NCI-H1105 (cell line): Measurements from ENCODE around the gene PHLDB3.

Source experiments
- DNase-seq: peaks from one replicate; lab custom pipeline; 2025; lab: John Stamatoyannopoulos, UW

The PHLDB3 gene

DNA sequence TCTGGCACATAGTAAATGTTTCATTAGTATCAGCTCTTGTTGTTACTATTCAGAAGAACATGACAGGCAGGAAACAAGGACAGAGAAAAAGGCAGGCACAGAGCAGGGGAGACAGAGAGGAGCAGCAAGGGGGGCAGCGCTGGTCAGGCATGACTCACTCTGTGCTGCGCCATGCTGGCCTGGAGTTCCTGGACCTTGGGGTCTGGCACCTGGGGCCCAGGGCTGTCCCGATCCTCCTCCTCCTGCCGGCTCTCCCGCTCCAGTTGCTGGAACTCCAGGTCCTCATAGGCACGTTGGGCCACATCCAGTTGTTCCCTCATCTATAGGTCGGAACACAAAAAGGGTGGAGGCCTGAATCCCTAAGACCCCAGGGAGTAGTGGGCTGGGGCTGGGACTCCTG lies 7.6 kb downstream of the PHLDB3 start:
- no peak for DNase-seq

- no peak for DNase-seq
Measured at GRCh38 chr19:43495082-43495481, 9.5 kb downstream of the PHLDB3 start.

DNA sequence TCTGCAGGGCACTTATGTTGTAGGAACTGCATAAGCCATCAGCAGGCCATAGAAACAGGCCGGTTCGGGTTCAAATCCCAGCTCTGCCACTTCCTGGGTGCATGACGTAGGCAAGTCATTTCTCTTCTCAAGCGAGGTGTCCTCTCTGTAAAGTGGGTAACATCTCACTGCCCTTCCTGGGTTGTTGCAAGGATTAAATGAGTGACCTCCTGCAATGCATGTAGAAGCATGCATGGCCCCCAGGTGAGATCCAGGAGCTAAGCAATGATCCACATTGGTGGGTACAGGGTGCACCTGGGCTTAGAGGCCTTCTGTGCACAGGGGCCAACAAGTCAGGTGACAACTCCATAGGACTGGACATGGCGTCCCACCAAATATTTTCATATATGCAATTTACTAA lies 13.8 kb downstream of the PHLDB3 start:
- no peak for DNase-seq

GRCh38 chr19:43489979-43490599 lies 14.5 kb downstream of the PHLDB3 start:
- DNase-seq: no peak

DNA sequence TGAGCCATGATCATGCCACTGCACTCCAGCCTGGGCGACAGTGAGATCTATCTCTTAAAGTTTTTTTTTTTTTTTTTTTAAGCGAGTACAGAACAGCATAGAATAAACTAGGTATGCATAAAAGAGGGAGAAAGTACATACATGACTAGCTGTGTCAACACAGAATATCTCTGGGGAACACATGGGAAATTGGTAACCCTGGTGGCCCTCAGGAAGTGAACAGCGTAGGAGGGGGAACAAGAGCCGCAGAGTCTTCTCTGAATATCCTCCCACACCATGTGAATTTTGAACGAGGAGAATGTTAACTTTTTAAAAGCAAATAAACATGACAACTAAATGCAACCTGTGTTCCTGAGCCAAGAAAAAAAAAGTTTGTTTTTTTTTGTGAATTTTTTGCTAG lies 15.2 kb downstream of the PHLDB3 start:
- no peak for DNase-seq

DNA sequence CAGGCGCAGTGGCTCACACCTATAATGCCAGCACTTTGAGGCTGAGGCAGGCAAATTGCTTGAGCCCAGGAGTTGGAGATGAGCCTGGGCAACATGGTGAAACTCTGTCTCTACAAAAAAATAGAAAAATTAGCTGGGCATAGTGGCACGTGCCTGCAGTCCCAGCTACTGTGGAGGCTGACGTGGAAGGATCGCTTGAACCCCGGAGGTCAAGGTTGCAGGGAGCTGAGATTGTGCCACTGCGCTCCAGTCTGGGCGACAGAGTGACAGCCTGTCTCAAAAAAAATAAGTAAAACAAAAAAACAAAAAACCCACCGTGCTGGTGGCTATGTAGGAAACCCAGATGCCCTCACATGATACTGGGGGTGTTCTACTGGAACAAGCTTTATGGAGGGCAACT lies 16.4 kb downstream of the PHLDB3 start:
- no peak for DNase-seq

DNA sequence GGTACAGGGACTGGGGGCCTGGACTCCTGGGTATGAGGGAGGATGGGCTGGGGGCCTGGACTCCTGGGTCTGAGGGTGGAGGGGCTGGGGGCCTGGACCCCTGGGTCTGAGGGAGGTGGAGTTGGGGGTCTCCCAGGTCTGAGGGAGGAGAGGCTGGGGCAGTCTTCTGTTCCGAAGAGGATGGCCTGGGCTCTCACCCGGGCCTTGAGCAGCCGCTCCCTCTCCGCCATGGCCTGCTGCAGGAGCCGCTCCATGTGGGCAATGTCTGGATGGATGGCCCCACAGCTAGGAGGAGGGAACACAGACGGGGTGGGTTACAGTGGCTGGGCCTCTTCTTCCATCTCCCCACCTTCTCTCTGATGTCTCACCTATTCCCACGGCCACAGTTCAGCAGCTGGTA lies 18.1 kb downstream of the PHLDB3 start:
- no peak for DNase-seq

GRCh38 chr19:43485951-43486350 lies 18.6 kb downstream of the PHLDB3 start:
- DNase-seq: no peak

- DNase-seq: no peak
Measured at GRCh38 chr19:43483281-43483680, 21.3 kb downstream of the PHLDB3 start.

DNA sequence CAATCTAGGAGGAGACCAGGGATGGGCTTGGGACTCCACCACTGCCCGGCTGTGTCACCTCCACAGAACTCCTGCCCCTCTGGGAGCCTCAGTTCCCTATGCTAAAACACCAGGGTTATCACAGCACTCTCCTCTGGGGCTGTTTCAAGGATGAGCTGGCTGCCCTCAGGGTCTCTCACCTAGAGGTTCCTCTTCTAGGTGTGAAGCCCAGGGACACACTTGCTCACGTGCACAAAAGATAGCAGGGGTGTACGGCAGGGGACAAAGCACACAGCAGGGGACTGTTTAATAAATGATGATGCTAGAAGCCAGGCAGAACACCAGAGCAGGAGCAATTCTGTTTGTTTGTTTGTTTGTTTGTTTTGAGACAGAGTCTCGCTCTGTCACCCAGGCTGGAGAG lies 22.4 kb downstream of the PHLDB3 start:
- no peak for DNase-seq

GRCh38 chr19:43481701-43482100 lies 22.8 kb downstream of the PHLDB3 start:
- DNase-seq: no peak

- no peak for DNase-seq
Measured at GRCh38 chr19:43480574-43480973, 24.0 kb downstream of the PHLDB3 start.

- no peak for DNase-seq
Measured at GRCh38 chr19:43479961-43480561, 24.5 kb downstream of the PHLDB3 start.

DNA sequence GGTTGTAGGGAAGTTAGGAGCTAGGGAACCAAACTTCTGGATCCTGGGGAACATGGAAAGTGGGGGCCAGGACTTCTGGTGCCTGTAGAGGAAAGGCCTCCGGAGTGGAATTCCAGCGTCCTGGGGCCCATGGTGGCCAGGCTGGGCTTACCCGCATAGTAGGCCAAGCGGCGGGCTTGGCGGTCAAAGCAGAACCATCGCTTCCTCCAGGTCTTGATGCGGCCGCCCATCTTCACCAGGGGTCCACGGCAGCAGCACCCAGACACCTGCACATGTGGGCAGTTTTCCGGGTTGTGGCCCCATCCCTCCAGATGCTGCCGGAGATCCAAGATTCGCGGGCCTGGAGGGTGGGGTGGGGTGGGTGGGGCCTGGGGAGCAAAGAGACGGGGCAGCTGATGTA lies 25.3 kb downstream of the PHLDB3 start:
- no peak for DNase-seq

- DNase-seq: no peak
Measured at GRCh38 chr19:43478323-43478722, 26.2 kb downstream of the PHLDB3 start.

GRCh38 chr19:43476606-43477005 lies 27.9 kb downstream of the PHLDB3 start:
- DNase-seq: no peak

DNA sequence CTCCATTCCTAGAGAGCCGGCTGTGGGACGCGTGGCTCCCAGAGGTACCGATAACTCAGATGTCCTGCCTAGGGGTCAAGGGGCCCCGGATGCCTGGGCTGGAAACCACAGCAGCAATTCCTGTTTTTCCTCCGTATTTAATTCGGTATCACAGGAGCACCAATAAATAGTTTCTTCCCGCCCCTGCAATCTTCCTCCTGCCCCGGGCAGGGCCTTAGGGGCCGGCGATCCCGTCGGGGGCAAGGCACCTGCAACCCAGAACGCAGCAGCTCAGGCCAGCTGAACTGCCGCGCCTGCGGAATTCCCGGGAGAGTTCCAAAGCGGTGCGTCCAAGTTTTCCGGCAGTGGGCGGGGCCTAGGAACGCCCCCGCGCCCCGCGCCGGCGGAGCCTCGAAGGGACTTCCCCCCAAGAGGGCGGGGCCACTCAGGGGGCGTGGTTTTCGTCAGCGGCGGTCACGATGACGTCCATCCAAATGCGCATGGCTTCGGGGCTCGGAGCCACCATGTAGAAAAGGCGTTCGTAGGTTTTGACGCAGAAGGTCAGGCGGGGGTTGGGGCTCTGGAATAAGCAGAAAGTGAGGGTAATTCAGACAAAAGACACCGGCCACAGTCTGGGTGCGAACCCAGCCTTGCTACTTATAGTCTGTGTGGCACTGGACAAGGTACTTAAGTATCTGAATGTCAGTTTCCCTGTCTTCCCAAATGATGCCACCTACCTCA lies 29.4 kb downstream of the PHLDB3 start:
- DNase-seq: peak; percentile 93

DNA sequence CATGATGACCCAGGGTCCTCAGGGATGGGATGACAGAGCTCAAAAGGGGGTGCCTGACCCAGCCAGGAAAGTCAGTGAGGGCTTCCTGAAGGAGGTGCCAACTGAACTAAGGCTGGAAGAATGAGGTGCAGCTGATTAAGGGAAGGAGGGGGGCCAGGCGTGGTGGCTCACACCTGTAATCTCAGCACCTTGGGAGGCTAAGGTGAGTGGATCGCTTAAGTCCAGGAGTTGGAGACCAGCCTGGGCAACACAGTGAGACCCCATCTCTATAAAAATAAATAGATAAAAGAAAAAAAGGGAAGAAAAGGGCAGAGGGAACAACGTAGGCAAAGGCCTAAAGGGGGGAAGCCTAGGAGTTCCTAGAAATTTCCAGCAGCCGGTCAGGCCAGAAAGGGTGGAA lies 30.1 kb downstream of the PHLDB3 start:
- no peak for DNase-seq

- no peak for DNase-seq
Measured at GRCh38 chr19:43471091-43471490, 33.5 kb downstream of the PHLDB3 start.

- no peak for DNase-seq
Measured at GRCh38 chr19:43470288-43470687, 34.3 kb downstream of the PHLDB3 start.

DNA sequence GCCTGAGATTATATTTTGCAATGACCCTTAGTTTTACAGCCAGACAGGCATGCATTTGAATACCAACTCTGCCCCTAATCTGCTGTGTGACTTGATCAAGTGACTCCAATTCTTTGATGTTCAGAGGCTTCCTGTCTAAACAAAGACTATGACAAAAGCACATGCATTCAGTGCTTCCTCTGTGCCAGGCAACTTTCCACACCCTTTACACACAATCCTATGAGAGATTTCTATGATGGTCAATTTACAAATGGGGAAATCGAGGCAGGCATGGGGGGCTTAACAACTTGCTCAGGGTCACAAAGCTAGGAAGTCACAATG lies 35.4 kb downstream of the PHLDB3 start:
- DNase-seq: no peak

DNA sequence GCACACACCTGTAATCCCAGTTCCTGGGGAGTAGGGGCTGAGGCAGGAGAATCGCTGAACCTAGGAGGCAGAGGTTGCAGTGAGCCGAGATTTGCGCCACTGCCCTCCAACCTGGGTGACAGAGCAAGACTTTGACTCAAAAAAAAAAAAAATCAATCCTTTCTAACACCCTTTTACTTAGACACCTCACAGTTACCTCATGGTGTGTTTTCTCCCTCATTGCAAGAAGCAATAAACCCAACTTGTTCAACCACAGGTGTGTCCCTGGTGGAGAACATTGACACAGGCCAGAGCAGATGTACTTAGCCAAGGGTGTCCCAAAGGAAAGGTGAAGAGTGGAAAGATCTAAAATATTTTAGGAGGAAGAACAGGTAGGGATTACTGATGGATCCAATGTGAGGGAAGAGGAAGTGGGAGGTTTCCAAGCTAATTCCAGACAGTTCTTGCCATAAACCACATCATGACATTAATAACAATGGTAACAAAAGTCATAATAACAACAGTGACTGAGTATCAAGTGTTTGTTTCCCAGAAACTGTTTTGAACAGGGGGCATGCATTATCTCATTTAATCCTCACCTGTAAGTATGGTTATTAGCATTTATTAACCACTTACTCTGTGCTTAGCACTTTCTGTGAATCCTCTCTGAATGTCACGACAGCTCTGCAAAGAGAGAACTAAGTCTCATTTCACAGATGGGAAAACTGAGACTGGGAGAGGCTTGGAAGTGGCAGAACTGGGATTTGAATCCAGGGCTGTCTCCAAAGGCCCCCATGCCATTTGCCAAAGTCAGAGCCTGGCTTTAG lies 36.0 kb downstream of the PHLDB3 start:
- no peak for DNase-seq

- DNase-seq: no peak
Measured at GRCh38 chr19:43467730-43468129, 36.8 kb downstream of the PHLDB3 start.
